T follicular helper cell (primary cell): ENCODE results near the gene RNF151.
A peak's percentile ranks its signal among the peaks of the same experiment; 100 is the strongest.
"Not testable (repeated sequence)": the region's sequence is repeated elsewhere in the genome, so short reads cannot be mapped to it uniquely, and the experiment has no call there.

ENCODE experiments used
- DNase-seq: peaks from one replicate; pipeline ENCODE4 v3.0.0-alpha.2; 2020; ENCODE audit warnings: low read depth
- total RNA-seq, 2 experiments: gene quantifications; one replicate each; lab custom pipeline; 2026; lab: John Stamatoyannopoulos, UW

Gene RNF151, protein sequence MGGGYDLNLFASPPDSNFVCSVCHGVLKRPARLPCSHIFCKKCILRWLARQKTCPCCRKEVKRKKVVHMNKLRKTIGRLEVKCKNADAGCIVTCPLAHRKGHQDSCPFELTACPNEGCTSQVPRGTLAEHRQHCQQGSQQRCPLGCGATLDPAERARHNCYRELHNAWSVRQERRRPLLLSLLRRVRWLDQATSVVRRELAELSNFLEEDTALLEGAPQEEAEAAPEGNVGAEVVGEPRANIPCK
- 0.17 to 0.24 reads per million in 2 experiments for total RNA-seq

DNA sequence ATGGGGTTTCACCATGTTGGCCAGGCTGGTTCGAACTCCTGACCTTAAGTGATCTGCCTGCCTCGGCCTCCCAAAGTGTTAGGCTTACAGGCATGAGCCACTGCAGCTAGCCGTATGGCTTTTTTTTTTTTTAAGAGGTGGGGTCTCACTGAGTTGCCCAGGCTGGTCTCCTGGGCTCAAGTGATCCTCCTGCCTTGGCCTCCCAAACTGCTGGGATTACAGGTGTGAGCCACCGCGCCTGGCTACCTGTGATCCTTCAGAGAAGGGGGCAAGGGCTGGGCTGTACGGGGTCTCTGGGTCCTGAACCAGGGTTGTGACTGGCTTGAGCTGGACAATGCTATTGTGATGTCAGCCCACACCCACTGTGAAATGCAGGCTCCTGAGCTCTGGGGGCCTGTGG is at the start of gene RNF151:
RNF151 (plus strand) TSS at position 397 of the 400 bp plus-strand sequence. CDS start 26 bp downstream, outside the sequence.
- DNase-seq, result no peak

DNA sequence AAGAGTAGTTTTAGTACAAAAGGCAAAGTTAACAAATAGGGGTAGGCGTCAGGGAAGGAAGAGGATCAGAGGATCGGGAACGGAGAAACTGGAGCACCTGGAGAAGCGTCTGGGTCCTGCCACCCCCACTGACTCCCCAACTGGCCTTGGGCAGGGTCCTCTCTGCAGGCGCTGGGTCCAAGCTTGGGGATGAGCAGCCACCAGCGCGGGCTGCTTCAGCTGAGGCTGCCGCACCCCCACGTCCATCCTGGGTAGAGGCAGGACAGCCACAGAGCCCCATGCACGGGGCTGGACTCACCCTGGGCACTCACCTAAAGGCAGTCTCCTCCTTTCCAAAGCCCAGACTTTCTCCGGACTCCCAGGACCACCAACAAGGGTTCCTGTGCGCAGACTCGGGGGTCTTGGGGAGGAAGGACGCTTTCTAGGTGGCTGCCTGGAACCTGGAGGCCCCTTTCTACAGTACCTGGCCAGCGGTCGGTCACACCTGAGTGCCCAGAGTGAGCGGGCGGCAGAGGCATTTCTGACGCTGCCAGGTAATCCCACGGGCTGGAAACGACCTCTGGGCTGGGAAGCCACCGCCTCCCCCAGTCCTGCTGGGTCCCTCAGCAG is 49.5 kb upstream of the RNF151 start:
- no peak for DNase-seq

GRCh38 chr16:1917665-1918350 is 48.8 kb upstream of the RNF151 start:
- no peak for DNase-seq

DNA sequence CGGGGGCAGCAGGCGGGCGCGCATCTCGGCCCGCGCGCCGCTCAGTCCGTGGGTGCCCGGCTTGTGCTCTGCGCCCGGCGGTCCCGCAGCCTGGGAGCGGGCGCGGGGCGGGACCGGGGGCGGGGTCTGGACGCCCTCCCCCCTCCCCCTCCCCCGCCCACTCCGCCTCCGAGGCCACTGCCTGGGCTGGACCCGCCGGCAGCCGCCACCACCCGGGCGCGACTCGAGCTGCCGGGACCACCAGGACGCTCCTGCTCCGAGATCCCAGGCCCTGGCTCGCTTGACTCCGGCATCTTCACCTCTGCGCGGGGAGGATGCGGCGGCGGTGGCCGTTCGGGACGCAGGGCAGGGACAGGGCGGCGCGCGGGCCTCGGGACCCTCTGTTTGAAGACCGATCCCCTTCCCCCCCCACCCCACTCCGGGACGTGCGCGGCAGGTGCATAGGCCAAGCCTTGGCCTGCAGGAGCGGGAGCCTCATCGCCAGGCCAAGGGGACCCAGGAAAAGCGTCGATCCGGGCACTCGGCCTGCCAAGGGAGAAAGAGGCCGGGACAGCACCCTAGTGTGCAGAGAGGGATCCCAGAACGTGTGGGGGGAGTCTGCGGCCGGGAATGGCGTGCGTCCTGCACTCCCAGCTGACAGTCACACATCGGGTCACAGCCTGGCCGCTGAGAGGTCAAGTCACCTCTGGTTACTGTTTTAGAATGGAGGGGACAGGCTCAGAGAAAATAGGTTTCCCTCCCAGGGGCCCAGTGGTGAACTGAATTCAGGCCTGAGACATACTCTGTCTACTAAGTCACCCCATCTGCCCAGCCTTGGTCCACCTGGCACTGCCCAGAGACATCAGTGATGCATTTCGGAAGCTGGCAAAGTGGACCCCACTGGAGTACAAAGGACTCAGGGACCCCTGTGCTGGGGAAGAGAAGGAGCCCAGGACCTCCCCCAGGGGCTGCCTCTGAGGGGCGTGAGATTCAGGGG is 48.0 kb upstream of the RNF151 start, which contains the start of gene HS3ST6:
HS3ST6 (minus strand) TSS at position 65 of the 976 bp plus-strand sequence. CDS start 92 bp downstream, outside the sequence.
- DNase-seq, result no peak

DNA sequence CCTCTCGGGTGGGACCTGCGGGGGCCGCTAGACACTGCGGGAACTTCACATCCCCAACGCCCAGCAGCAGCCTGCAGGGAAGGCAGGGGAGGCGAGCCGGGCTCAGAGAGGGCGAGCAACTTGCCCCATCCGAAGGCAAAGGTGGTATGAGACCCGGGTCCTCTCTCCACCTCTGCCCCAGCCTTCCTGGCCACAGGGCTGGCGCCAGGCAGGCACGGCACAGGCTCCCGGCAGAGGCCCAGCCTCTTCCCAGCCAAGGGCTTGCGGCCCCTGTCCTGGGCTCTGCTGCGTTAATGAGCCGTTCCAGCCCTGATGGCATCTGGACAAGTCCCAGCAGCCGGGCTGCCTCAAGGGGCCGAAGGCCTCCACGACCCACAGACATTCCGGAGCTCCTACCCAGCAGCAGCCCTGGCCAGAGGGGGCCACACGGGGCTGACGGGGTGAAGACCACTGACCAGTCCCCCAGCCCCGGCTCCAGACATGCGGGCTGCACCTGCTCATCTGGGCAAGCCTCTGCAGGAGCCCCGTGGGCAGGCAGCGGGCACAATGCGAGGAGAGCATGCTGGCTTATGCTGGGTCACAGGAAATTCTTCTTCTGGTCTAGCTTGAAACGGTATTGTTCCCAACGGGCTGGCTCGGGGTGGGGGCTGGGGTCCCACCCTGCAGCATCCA is 47.2 kb upstream of the RNF151 start:
- DNase-seq, result no peak

DNA sequence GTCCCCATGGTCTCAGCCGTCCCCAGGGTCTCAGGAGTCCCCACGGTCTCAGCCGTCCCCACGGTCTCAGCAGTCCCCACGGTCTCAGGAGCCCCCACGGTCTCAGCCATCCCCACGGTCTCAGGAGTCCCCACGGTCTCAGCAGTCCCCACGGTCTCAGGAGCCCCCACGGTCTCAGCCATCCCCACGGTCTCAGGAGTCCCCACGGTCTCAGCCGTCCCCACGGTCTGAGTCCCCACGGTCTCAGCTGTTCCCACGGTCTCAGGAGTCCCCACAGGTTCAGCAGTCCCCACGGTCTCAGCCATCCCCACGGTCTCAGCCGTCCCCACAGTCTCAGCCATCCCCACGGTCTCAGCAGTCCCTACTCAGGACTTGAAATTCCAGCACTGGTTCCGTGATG is 46.5 kb upstream of the RNF151 start:
- DNase-seq, result not testable (repeated sequence)

DNA sequence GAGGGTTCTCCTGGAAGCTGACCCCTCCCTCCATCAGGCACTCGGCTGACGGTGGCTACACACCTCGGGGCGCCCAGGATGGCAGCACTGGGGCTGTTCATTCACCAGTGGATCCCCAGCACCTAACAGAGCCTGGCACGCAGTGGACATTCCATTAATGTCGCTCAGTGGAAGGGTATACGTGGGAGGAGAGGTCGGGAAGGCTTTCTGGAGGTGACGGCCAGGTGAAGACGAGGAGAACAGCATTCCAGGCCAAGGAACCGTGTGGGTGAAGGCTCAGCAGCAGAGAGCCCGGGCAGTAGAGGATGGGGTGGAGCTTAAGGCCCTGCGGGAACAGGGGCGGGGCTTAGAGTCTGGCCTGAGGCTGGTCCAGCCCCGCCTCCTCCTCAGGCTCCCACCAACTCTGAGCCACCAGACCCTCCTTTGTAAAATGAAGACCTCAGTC is 45.9 kb upstream of the RNF151 start:
- DNase-seq, result no peak

DNA sequence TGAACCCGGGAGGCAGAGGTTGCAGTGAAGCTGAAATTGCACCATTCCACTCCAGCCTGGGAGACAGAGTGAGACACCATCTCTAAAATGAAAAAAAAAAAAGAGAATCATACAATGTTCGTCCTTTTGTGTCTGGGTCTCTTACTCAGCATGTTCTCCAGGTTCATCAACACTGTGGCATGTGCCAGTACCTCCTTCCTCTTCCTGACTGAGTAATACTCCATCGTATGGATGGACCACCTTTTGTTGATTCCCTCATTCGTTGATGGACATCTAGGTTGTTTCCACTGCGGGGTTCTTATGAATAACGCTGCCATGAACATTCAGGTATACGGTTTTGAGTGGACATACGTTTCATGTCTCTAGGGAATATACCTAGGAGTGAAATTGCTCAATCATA is 44.3 kb upstream of the RNF151 start:
- no peak for DNase-seq

DNA sequence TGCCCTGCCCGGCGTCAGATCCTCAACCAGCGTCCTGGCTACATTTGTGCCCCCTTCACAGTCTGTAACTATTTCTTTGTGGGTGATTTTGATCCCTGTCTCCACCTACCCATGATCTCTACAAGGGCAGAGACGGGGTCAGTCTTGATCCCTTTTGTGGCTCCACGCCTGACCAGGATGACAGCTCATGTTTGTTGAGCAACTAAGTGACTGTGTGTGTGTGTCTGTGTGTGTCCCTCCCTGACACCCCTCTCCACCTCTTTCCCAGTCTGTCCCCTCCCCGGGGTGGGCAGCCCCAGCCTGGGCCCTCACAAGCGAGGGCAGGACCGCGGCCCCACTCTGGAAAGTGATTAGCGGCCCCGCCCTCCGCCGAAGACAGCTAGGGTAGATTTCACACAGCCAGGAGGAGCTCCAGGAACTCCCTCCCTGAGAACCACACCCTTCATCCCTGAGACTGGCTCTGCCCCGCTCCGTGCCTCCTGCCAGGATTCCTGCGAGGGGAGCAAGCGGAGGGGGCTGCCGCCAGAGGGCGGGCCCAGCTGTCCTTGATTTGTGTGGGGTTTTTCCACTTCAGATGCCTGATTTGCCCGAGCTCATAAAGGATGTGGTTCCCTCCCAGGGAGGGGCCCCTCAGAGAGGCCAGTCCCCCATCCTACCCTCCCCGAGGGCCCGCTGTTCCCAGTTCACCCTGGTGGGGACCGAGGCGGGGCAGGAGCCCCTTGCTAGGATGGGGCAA is 43.2 kb upstream of the RNF151 start:
- DNase-seq, result no peak

GRCh38 chr16:1924095-1924494 is 42.6 kb upstream of the RNF151 start:
- no peak for DNase-seq

DNA sequence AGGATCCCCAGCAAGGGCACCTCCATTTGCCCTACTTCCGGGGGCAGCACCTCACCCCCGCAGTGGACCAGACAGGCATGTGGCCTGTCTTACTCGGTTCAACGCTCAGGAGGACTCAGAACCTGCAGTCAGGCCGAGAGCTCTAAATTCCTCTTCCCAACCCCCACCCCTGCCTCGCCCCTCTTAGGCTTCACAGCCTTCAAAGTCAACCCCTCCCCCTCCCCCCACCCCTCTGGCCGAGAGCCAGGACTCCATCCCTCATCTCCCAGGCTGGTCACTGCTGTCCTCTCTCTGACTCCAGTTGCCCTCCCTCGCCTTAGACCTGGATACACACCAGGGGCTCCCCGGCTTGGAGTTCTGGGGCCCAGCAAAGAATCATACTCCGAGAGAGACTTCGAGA is 40.4 kb upstream of the RNF151 start:
- DNase-seq, result no peak

DNA sequence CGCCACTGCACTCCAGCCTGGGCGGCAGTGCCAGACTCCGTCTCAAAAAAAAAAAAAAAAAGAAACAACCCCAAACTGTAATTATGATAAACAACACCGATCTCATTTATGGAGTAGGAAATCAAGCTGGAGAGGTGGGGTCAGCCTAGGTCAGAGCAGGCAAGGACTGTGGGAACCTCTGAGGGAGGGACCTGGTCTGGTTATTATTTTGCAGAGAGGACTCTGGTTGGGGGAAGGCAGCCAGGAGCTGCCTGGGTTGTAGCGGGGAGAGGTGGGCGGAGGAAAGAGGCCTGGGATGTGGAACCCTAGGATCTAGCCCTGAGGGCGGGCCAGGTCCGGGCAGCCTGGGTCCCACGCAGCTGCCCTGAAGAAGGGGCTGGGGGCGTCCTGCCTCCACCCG is 37.6 kb upstream of the RNF151 start:
- DNase-seq, result no peak

- peak; percentile 87 for DNase-seq
These were observed 36.9 kb upstream of the RNF151 start for GRCh38 chr16:1929578-1930337.

GRCh38 chr16:1930338-1930720 is 36.3 kb upstream of the RNF151 start:
- no peak for DNase-seq

- no peak for DNase-seq
These were observed 34.3 kb upstream of the RNF151 start for GRCh38 chr16:1932050-1933028.

GRCh38 chr16:1933097-1933661 is 33.5 kb upstream of the RNF151 start:
- DNase-seq, result no peak

DNA sequence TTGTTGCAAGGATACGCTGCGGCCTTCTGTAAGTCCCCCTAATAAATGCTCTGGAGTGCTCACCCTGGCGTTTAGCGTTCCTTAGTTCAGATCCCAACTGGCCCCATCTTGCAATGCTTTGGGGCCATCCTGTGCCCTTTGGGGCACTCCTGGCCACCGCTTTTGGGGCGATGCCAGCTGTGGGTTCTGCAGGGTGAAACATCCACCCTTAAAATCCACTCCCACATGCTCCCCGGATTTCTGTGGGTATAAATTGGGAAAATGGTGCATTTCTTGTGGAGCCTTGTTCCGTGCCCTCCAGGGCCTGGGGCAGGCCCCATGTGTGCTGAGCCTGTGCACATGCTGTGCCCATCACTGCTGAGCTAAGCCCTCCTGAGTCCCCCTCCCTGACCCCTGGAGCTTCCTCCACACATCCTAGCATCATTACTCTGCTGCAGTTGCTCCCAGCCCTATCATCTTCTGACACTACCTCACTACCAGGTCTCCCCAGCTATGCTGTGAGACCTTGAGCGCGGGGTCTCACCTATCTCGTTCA is 29.6 kb upstream of the RNF151 start:
- DNase-seq, result no peak

DNA sequence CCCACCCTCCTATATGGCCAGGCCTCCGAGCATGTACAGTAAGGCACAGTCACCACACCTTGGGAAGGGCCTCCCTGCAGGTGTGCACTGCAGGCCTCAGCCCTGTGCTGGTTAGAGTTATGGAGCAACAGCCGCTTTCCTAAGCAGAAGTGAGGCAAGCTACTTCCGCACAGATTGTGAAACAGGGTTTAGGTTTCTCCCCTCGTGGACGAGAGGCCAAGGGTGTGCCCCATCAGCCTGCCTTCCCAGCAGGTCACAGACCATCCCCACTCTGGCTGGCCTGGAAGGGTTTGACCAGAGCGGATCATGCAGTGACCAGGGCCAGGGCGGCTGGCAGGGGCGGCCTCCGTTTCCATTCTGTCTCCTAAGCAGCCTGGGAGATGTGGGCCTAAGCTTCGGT is 28.3 kb upstream of the RNF151 start:
- no peak for DNase-seq
